Hepatocyte (in vitro differentiated cells): ENCODE data around the gene DNAH17. TPM values are rescaled to one million over a fixed set of nuclear protein-coding genes. Genes with fewer than 3 reads are reported as not detected.

Experiments used
- DNase-seq: peaks from one replicate; pipeline ENCODE4 v3.0.0-alpha.2; 2016; ENCODE audit warnings: low spot score
- H2AFZ ChIP-seq: fragments of 200-600 bp; sonication (generic); 2 replicates; pipeline ENCODE4 v1.6.0; 2016; ENCODE audit warnings: antibody characterized with exemption, mild to moderate bottlenecking
- H3K27ac ChIP-seq: fragments of 200-600 bp; sonication (generic); 2 replicates; pipeline ENCODE4 v1.5.1; 2016; ENCODE audit warnings: mild to moderate bottlenecking
- H3K27me3 ChIP-seq: fragments of 200-600 bp; sonication (generic); 2 replicates; pipeline ENCODE4 v1.6.1; 2016
- H3K36me3 ChIP-seq: fragments of 200-600 bp; sonication (generic); replicated peaks from 2 replicates; pipeline ENCODE4 v1.5.1; 2016; ENCODE audit warnings: low read depth; ENCODE audit not compliant: insufficient read depth
- H3K4me1 ChIP-seq: fragments of 200-600 bp; sonication (generic); 2 replicates; pipeline ENCODE4 v1.5.1; 2016; ENCODE audit warnings: mild to moderate bottlenecking, moderate library complexity; ENCODE audit not compliant: insufficient read depth
- H3K4me2 ChIP-seq: fragments of 200-600 bp; sonication (generic); 2 replicates; pipeline ENCODE4 v1.6.0; 2016
- H3K4me3 ChIP-seq: fragments of 200-600 bp; sonication (generic); 2 replicates; pipeline ENCODE4 v1.5.1; 2016; ENCODE audit warnings: mild to moderate bottlenecking
- H3K79me2 ChIP-seq: fragments of 200-600 bp; sonication (generic); 2 replicates; pipeline ENCODE4 v1.6.0; 2017; ENCODE audit warnings: mild to moderate bottlenecking
- H3K9me2 ChIP-seq: fragments of 200-600 bp; sonication (generic); replicated peaks from 2 replicates; pipeline ENCODE4 v1.6.0; 2017; ENCODE audit warnings: mild to moderate bottlenecking; ENCODE audit not compliant: insufficient read depth
- H3K9me3 ChIP-seq: fragments of 200-600 bp; sonication (generic); 2 replicates; pipeline ENCODE4 v1.5.1; 2016; ENCODE audit warnings: low read depth, mild to moderate bottlenecking
- H4K20me1 ChIP-seq: fragments of 200-600 bp; sonication (generic); 2 replicates; pipeline ENCODE4 v1.6.0; 2016; ENCODE audit warnings: mild to moderate bottlenecking; ENCODE audit not compliant: insufficient read depth, poor library complexity, severe bottlenecking
- EZH2 ChIP-seq: fragments of 200-600 bp; sonication (generic); IDR thresholded peaks from 2 replicates; pipeline ENCODE4 v1.6.1; 2016; ENCODE audit warnings: antibody characterized with exemption, mild to moderate bottlenecking, borderline replicate concordance
- EZH2phosphoT487 ChIP-seq: fragments of 200-600 bp; sonication (generic); IDR thresholded peaks from one replicate; pipeline ENCODE4 v1.6.1; 2018; ENCODE audit warnings: antibody characterized with exemption, mild to moderate bottlenecking, low read depth, moderate library complexity; ENCODE audit not compliant: unreplicated experiment, severe bottlenecking
- WGBS: methylation state at CpG from one replicate; pipeline ENCODE4 v1.1.6; 2016; ENCODE audit warnings: low lambda C conversion rate; ENCODE audit errors: missing lambda C conversion rate; 5-methylcytosine and 5-hydroxymethylcytosine counted together
- polyA plus RNA-seq: library from polyadenylated mRNA; unstranded; fragments of >200 nt; fragmentation: Nextera tagmentation; extraction: Ambion mirVana; gene quantifications from 2 replicates; pipeline ENCODE4 v1.2.1, GENCODE V29; 2016
- total RNA-seq: library from RNA; depleted of rRNA; stranded (reverse); fragments of >200 nt; gene quantifications from 2 replicates; pipeline ENCODE4 v1.2.3, GENCODE V29; 2014
- TF ChIP-seq, protein P1 (sequence below): fragments of 200-600 bp; sonication (generic); IDR thresholded peaks from 2 replicates; pipeline ENCODE4 v1.5.1; 2016; ENCODE audit warnings: antibody characterized with exemption, mild to moderate bottlenecking; ENCODE audit not compliant: poor library complexity

The DNAH17 gene
- total and polyA plus RNA-seq, 2 experiments from 2014 or later, result 0.20 to 1.5 TPM

DNA sequence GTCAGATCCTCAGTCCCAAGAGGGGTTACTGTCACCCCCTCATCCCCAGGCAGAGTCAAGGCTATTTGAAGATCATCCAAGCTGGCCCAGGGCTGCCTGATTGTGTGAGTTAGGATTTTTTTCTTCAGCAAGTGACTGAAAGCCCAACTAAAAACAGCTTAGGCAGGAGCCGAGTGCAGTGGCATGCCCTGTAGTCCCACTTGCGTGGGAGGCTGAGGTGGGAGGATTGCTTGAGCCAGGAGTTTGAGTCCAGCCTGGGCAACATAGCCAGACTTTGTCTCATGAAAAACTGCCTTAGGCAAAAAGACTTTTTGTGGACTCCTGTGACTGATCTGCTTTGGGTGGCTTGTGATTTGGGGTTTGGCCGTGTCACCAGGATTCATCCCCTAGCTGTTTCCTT lies 178.8 kb downstream of the DNAH17 start:
- TF ChIP-seq, protein P1, sequence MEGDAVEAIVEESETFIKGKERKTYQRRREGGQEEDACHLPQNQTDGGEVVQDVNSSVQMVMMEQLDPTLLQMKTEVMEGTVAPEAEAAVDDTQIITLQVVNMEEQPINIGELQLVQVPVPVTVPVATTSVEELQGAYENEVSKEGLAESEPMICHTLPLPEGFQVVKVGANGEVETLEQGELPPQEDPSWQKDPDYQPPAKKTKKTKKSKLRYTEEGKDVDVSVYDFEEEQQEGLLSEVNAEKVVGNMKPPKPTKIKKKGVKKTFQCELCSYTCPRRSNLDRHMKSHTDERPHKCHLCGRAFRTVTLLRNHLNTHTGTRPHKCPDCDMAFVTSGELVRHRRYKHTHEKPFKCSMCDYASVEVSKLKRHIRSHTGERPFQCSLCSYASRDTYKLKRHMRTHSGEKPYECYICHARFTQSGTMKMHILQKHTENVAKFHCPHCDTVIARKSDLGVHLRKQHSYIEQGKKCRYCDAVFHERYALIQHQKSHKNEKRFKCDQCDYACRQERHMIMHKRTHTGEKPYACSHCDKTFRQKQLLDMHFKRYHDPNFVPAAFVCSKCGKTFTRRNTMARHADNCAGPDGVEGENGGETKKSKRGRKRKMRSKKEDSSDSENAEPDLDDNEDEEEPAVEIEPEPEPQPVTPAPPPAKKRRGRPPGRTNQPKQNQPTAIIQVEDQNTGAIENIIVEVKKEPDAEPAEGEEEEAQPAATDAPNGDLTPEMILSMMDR, result no peak
- TF ChIP-seq EZH2 (no peak), EZH2phosphoT487 (no peak)
- Histone ChIP-seq H3K4me2 (no peak overlapping the region), H3K36me3 (no peaks in the 10 kb centered on the region), H3K27me3 (no peaks in the 10 kb centered on the region), H3K9me3 (no peaks in the 10 kb centered on the region), H3K79me2 (peaks cover 53% of the 10 kb centered on the region), H3K27ac (no peak overlapping the region), H3K4me1 (no peaks in the 10 kb centered on the region), H4K20me1 (no peaks in the 10 kb centered on the region), H3K9me2 (no peaks in the 10 kb centered on the region), H2AFZ (no peak overlapping the region), H3K4me3 (no peak overlapping the region)
- 98% methylated on average over 3 of the region's 3 CpGs for WGBS
- DNase-seq, result no peak

DNA sequence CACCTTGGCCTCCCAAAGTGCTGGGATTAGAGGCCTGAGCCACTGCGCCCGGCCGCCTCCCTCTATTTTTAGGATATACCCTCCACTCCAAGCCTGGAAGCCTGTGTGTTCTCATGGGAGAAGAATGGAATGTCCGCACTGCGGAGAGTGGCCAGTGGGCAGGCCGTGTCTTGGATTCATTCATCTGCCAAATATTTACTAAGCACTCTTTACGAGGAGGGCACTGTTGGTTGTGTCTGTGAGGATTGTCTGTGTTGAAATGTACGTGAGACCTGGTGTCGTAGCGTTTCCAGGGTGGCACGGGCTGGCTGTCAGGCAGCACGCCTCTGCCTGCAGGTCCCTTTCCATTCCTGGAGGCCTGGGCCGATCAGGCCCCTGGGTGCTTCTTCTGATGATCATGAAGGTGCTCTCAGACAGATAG lies 179.5 kb downstream of the DNAH17 start:
- no peaks in the 10 kb centered on the region for H3K9me2 ChIP-seq
- TF ChIP-seq, protein P1, result no peak
- TF ChIP-seq EZH2 (no peak), EZH2phosphoT487 (no peak)
- no peaks in the 10 kb centered on the region for H3K4me1 ChIP-seq
- DNase-seq, result no peak
- WGBS, result 61% methylated on average over 13 of the region's 13 CpGs
- no peak overlapping the region for H2AFZ ChIP-seq
- no peaks in the 10 kb centered on the region for H3K36me3 ChIP-seq
- no peaks in the 10 kb centered on the region for H3K9me3 ChIP-seq
- no peak overlapping the region for H3K4me3 ChIP-seq
- H3K79me2 ChIP-seq, result peaks cover 56% of the 10 kb centered on the region
- no peak overlapping the region for H3K4me2 ChIP-seq
- H3K27me3 ChIP-seq, result no peaks in the 10 kb centered on the region
- H4K20me1 ChIP-seq, result no peaks in the 10 kb centered on the region
- no peak overlapping the region for H3K27ac ChIP-seq

DNA sequence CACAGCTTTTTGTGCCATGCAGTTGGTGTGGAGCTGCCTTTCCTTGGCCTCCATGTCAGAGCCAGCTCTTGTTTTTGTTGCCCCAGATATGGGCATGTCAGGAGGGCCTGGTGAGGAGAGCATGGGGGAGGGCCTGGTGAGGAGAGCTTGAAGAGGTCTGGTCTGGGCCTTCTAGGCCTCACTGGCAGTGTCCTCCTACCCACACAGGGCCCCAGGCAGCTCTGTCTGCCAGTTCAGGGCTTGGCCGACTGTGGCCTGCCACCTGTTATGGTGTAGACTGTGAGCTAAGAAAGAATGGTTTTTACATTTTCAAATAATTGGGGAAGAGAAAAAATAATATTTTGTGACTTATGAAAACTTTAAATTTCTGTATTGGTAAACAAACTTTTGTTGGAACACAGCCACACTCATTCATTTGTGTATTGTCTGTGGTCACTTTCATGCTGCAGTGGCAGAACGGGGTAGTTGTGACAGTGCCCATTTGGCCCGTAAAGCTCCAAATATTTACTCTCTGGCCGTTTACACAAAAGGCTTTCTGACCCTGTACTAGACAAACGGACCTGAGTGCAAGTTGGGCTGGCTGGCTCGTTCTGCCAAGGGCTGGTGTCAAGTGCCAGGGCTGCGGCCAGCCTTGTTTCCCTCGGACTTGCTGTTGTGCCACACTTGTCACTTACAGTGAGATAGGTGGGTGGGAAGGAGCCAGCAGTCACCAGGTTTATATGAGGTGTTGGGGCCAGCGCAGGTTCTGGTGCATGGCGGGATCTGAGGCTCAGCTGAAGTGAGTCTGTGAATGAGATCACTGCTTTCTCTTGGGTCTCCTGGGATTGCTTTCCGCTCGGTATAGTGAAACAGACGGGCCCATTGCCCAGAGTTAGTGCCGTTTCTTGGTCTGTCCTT lies 180.5 kb downstream of the DNAH17 start:
- Histone ChIP-seq H2AFZ (no peak overlapping the region), H4K20me1 (no peaks in the 10 kb centered on the region), H3K4me1 (peaks cover 6% of the 10 kb centered on the region), H3K9me3 (no peaks in the 10 kb centered on the region), H3K27me3 (no peaks in the 10 kb centered on the region), H3K79me2 (peaks cover 59% of the 10 kb centered on the region), H3K27ac (no peak overlapping the region), H3K4me2 (no peak overlapping the region), H3K4me3 (no peak overlapping the region), H3K36me3 (no peaks in the 10 kb centered on the region), H3K9me2 (no peaks in the 10 kb centered on the region)
- no peak for TF ChIP-seq EZH2phosphoT487
- TF ChIP-seq EZH2, result no peak
- TF ChIP-seq, protein P1, result no peak
- DNase-seq, result no peak
- whole genome bisulfite sequencing, result 83% methylated on average over 14 of the region's 14 CpGs
